Gastrocnemius medialis (tissue), 4 donors: Measurements from ENCODE around the gene ZSCAN10. TPM values are rescaled to one million over a fixed set of nuclear protein-coding genes. Genes with fewer than 3 reads are reported as not detected.

Experiments
- ATAC-seq, 2 donors: fragments of 150-250 bp; one replicate each; pipeline ENCODE4 v1.9.1; 2016
- DNase-seq, 2 donors: peaks; one replicate each; pipeline ENCODE4 v3.0.0-alpha.2; 2019
- H3K27ac ChIP-seq, 4 donors: fragments of 200-600 bp; sonication (generic); 1 replicate in 1 of 4; 2 replicates in 3 of 4; pipeline ENCODE4 v1.5.1; 2016 to 2018; ENCODE audit warnings: mild to moderate bottlenecking in 2 of 4, moderate library complexity in 1 of 4
- H3K27me3 ChIP-seq, 3 donors: fragments of 200-600 bp; sonication (generic) in 2 of 3; 1 replicate in 1 of 3; 2 replicates in 2 of 3; pipeline versions ENCODE4 v1.5.1 to v1.6.0; 2016 to 2019; ENCODE audit warnings: mild to moderate bottlenecking in 1 of 3, moderate library complexity in 1 of 3
- H3K36me3 ChIP-seq, 2 donors: fragments of 200-600 bp; sonication (generic) in 1 of 2; one replicate each; pipeline ENCODE4 v1.5.1; 2017 to 2018
- H3K4me1 ChIP-seq, 2 donors: fragments of 200-600 bp; sonication (generic) in 1 of 2; one replicate each; pipeline ENCODE4 v1.5.1; 2016 to 2017; ENCODE audit warnings: mild to moderate bottlenecking in 2 of 2
- H3K4me3 ChIP-seq, 4 donors: fragments of 200-600 bp; sonication (generic) in 3 of 4; 1 replicate in 1 of 4; 2 replicates in 3 of 4; pipeline ENCODE4 v1.5.1; 2016 to 2019; ENCODE audit warnings: mild to moderate bottlenecking in 2 of 4
- H3K9me3 ChIP-seq, 3 donors: fragments of 200-600 bp; sonication (generic) in 2 of 3; 1 replicate in 1 of 3; 2 replicates in 2 of 3; pipeline ENCODE4 v1.5.1; 2016 to 2019
- CTCF ChIP-seq, 5 experiments: fragments of 450-650 bp in 3 of 5; fragments of 200-600 bp in 2 of 5; sonication (generic) in 2 of 5; IDR thresholded peaks in 4 of 5; conservative IDR thresholded peaks in 1 of 5; 1 replicate in 4 of 5; 2 replicates in 1 of 5; pipeline ENCODE4 v1.5.1; 2016 to 2019; ENCODE audit warnings: antibody characterized with exemption in 5 of 5, mild to moderate bottlenecking in 3 of 5, moderate library complexity in 3 of 5
- POLR2A ChIP-seq, 2 donors: fragments of 450-650 bp; IDR thresholded peaks; one replicate each; pipeline ENCODE4 v1.6.1; 2017; ENCODE audit warnings: antibody characterized with exemption in 2 of 2, mild to moderate bottlenecking in 2 of 2, moderate library complexity in 2 of 2
- in situ Hi-C, 4 donors: fragments of 200-750 bp; cut with MboI; loops; one replicate each; pipeline versions ENCODE4 v1.15.0 to v1.8.0; 2017; ENCODE audit warnings: low sequenced_read_pairs in 4 of 4
- intact Hi-C: fragments of 100-400 bp; cut with DNase I; formaldehyde crosslinking; loops from one replicate; pipeline ENCODE4 v1.15.1; 2023; ENCODE audit warnings: low total_unique reads
- total RNA-seq, 4 donors: library from RNA; depleted of rRNA; stranded (reverse); fragments of >200 nt; gene quantifications; one replicate each; pipeline versions ENCODE4 v1.1.0 to v1.2.3, GENCODE V29; 2016

The ZSCAN10 gene
- total RNA-seq, 4 donors from 2014 or later = not detected

GRCh38 chr16:3097266-3097665 is 1.8 kb downstream of the ZSCAN10 start:
- ATAC-seq = no peak
- no peaks in the 10 kb centered on the region for H3K9me3 ChIP-seq
- intact Hi-C loops = no loop called here
- H3K27ac ChIP-seq = no peak overlapping the region
- TF ChIP-seq CTCF (IDR thresholded peaks at IDR 0.05 in 4 of 5, conservative IDR thresholded peaks at IDR 0.05 in 1 of 5) = no peak
- TF ChIP-seq POLR2A (IDR thresholded peaks at IDR 0.05) = no peak
- peaks cover 0 to 6% (median 5%) of the 10 kb centered on the region in 3 donors for H3K27me3 ChIP-seq
- no peak for DNase-seq
- peaks cover 11% of the 10 kb centered on the region in 2 donors for H3K4me1 ChIP-seq
- H3K36me3 ChIP-seq = no peaks in the 10 kb centered on the region
- in situ Hi-C loops = no loop called here
- H3K4me3 ChIP-seq = no peak overlapping the region

- peaks cover 10 to 11% of the 10 kb centered on the region in 2 donors for H3K4me1 ChIP-seq
- ATAC-seq (no peak), DNase-seq (no peak)
- intact Hi-C loops = no loop called here
- H3K27me3 ChIP-seq = peaks cover 0 to 8% (median 6%) of the 10 kb centered on the region in 3 donors
- TF ChIP-seq POLR2A (IDR thresholded peaks at IDR 0.05) = no peak
- no peaks in the 10 kb centered on the region for H3K9me3 ChIP-seq
- no peak overlapping the region for H3K4me3 ChIP-seq
- H3K27ac ChIP-seq = no peak overlapping the region
- in situ Hi-C loops = no loop called here
- H3K36me3 ChIP-seq = no peaks in the 10 kb centered on the region
Measured at GRCh38 chr16:3096362-3096761, 2.7 kb downstream of the ZSCAN10 start.

DNA sequence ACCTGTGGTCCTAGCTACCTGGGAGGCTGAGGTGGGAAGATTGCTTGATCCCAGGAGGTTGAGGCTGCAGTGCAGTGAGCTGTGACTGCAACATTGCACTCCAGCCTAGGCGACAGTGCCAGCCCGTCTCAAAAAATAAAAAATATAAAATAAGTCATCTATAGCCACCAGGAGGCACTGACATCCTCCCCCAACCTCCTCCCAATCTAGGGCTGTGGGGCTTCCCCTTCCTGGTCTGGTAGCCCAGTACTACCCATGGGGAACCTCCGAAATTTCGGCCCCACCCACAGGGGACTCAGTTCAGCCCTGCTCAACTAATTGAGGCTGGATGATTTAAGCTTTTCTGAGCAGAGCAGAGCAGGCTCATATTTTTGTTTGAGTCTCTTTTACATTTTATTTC is 3.2 kb downstream of the ZSCAN10 start:
- H3K27ac ChIP-seq = no peak overlapping the region
- H3K4me1 ChIP-seq = peaks cover 5 to 11% of the 10 kb centered on the region in 2 donors
- no peaks in the 10 kb centered on the region for H3K36me3 ChIP-seq
- no peak overlapping the region for H3K4me3 ChIP-seq
- in situ Hi-C loops = no loop called here
- DNase-seq = no peak
- H3K27me3 ChIP-seq = peaks cover 0 to 8% (median 6%) of the 10 kb centered on the region in 3 donors
- no peak for ATAC-seq
- no peaks in the 10 kb centered on the region for H3K9me3 ChIP-seq
- intact Hi-C loops = no loop called here
- TF ChIP-seq CTCF (IDR thresholded peaks at IDR 0.05 in 4 of 5, conservative IDR thresholded peaks at IDR 0.05 in 1 of 5) (peak in 1 of 5 experiments; percentile 29), POLR2A (IDR thresholded peaks at IDR 0.05) (no peak)

DNA sequence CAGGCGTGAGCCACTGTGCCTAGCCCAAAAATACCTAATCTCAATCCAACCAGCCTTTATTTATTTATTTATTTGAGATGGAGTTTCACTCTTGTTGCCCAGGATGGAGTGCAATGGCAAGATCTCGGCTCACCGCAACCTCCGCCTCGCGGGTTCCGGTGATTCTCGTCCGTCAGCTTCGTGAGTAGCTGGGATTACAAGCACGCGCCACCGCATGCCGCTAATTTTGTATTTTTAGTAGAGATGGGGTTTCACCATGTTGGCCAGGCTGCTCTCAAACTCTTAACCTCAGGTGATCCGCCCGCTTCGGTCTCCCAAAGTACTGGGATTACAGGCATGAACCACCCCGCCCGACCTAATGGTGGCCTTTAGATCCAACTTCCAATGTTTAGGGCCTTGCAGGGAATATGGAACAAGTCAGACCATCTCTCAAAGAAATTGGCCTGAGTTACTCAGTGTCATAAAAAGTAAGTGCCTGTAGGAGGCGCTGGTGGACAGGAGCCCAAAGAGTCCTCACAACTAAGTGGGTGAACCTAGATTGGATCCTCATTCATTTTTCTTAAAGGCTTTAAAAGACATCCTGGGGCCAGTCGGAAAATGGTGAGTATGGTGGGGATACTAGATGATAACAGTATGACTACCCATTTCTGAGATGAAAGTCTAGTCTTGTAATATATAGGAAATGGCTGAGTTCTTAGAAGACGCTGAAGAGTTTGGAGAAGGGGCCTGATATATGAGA is 4.6 kb downstream of the ZSCAN10 start:
- Histone ChIP-seq H3K4me1 (peaks cover 0 to under 1% of the 10 kb centered on the region in 2 donors), H3K27ac (no peak overlapping the region), H3K9me3 (no peaks in the 10 kb centered on the region), H3K4me3 (no peak overlapping the region), H3K27me3 (peaks cover 0 to 8% (median 6%) of the 10 kb centered on the region in 3 donors), H3K36me3 (no peaks in the 10 kb centered on the region)
- in situ Hi-C loops = no loop called here
- DNase-seq (no peak), ATAC-seq (no peak)
- TF ChIP-seq POLR2A (IDR thresholded peaks at IDR 0.05) = no peak
- TF ChIP-seq CTCF (IDR thresholded peaks at IDR 0.05 in 4 of 5, conservative IDR thresholded peaks at IDR 0.05 in 1 of 5) = peak in 4 of 5 experiments; percentile 17 to 51 (median 29)
- intact Hi-C loops = no loop called here

DNA sequence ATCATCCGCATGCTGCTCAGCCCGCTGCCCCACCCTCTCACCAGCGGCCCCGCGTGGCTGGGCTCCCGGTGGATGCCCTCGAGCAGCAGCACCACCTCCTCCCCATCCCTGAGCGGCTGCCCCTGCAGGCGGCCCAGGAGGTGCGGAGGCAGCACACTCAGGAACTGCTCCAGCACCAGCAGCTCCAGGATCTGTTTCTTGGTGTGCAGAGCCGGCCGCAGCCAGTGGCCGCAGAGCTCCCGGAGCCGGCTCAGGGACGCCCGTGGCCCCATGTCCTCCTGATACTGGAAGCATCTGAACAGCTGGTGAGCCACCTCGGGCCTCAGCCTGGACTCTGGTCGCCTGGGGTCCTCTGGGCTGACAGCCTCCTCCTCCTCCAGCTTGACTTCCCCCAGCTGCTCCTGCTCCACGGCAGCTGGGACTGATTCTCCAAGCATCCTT is 6.6 kb downstream of the ZSCAN10 start:
- in situ Hi-C loops = no loop called here
- intact Hi-C loops = no loop called here
- Histone ChIP-seq H3K27ac (no peak overlapping the region), H3K4me3 (no peak overlapping the region), H3K4me1 (peaks cover 0 to 4% of the 10 kb centered on the region in 2 donors), H3K36me3 (no peaks in the 10 kb centered on the region), H3K9me3 (no peaks in the 10 kb centered on the region), H3K27me3 (peaks cover 0 to 8% (median 6%) of the 10 kb centered on the region in 3 donors)
- ATAC-seq = no peak
- TF ChIP-seq CTCF (IDR thresholded peaks at IDR 0.05 in 4 of 5, conservative IDR thresholded peaks at IDR 0.05 in 1 of 5) = no peak
- no peak for DNase-seq
